ENCODE measurements around the gene BOD1. TPM values are rescaled to one million over a fixed set of nuclear protein-coding genes. Genes with fewer than 3 reads are reported as not detected.

The BOD1 gene
- total RNA-seq, 3 donors from 2014 or later, result 22.1 to 38.3 (median 25.9) TPM

DNA sequence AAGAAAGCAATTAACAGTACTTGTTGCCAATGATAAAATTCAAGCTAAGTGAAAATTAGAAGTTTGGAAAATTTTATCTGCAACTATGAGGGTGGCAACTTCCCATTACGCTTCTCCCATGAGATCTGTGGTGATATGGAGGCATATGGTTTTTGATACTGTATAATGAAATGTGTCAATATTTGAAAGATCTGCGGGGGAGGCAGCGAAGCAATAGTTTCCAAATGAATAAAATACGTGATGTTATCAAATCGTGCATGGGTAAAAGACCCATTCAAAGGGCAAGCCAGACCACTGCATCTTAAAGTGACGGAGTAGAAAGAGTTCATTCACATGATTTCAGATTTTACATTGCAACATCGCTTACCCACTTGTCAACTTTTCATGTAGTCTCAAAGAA lies 20.9 kb upstream of the BOD1 start:
- H3K4me3 ChIP-seq, result no peak overlapping the region
- H3K36me3 ChIP-seq (ENCODE audit: low read depth), result no peaks in the 10 kb centered on the region
- ATAC-seq (no peak), DNase-seq (no peak)
- H3K9me3 ChIP-seq, result no peaks in the 10 kb centered on the region
- no peaks in the 10 kb centered on the region for H3K4me1 ChIP-seq (ENCODE audit: low read depth)
- intact Hi-C loops (cut with DNase I, micrococcal nuclease), result no loop called here
- TF ChIP-seq CTCF (IDR thresholded peaks at IDR 0.05), result no peak

- no peak for TF ChIP-seq CTCF (IDR thresholded peaks at IDR 0.05)
- DNase-seq (no peak), ATAC-seq (no peak)
- Histone ChIP-seq H3K4me3 (no peak overlapping the region), H3K4me1 (ENCODE audit: low read depth) (no peaks in the 10 kb centered on the region), H3K36me3 (ENCODE audit: low read depth) (no peaks in the 10 kb centered on the region), H3K9me3 (no peaks in the 10 kb centered on the region)
- intact Hi-C loops (cut with DNase I, micrococcal nuclease), result no loop called here
Observed at GRCh38 chr5:173634465-173634983, 18.1 kb upstream of the BOD1 start.

DNA sequence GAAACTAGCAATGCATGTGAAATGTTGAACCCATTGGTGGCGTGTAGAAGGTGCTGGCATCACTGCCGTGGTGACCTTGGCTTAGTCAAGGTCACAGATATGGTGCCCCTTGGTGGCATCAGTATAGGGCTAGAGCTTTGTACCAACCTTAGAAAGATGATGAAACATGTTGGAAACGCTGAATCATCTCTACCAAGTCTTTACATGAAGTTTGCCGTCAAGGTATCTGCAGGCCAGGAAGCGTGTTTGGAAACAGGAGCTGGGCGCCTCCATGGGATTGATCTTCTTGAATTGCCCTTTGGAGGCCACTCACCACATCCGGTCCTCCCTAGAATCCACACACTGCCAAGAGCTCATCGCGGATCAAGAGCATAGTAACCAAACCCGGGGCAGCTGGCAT lies 16.9 kb upstream of the BOD1 start:
- Histone ChIP-seq H3K9me3 (no peaks in the 10 kb centered on the region), H3K4me3 (no peak overlapping the region), H3K36me3 (ENCODE audit: low read depth) (no peaks in the 10 kb centered on the region), H3K4me1 (ENCODE audit: low read depth) (no peaks in the 10 kb centered on the region)
- TF ChIP-seq CTCF (IDR thresholded peaks at IDR 0.05), result no peak
- intact Hi-C loops (cut with DNase I, micrococcal nuclease), result no loop called here
- ATAC-seq (no peak), DNase-seq (no peak)

DNA sequence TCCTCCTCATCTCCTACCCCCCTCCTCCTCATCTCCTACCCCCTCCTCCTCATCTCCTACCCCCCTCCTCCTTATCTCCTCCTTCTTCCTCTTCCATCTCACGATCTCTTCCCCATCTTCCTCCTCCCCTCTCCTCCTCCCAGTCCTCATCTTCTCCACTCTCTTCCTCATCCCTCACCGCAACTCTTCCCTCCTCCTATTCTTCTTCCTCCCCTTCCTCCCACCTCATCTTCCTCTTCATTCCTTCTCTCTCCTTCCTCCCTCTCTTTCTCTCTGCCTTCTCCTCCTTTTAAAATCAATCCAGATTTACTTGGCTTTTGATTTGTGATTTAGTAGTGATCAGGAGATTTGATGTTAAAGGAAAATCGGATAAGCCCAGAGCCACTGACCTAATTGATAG lies 15.0 kb upstream of the BOD1 start:
- Histone ChIP-seq H3K4me1 (ENCODE audit: low read depth) (no peaks in the 10 kb centered on the region), H3K9me3 (no peaks in the 10 kb centered on the region), H3K4me3 (no peak overlapping the region), H3K36me3 (ENCODE audit: low read depth) (no peaks in the 10 kb centered on the region)
- DNase-seq (no peak), ATAC-seq (no peak)
- intact Hi-C loops (cut with DNase I, micrococcal nuclease), result no loop called here
- no peak for TF ChIP-seq CTCF (IDR thresholded peaks at IDR 0.05)

GRCh38 chr5:173630724-173631365 lies 14.4 kb upstream of the BOD1 start:
- intact Hi-C loops (cut with DNase I, micrococcal nuclease), result no loop called here
- DNase-seq (no peak), ATAC-seq (no peak)
- Histone ChIP-seq H3K36me3 (ENCODE audit: low read depth) (no peaks in the 10 kb centered on the region), H3K4me3 (no peak overlapping the region), H3K4me1 (ENCODE audit: low read depth) (no peaks in the 10 kb centered on the region), H3K9me3 (no peaks in the 10 kb centered on the region)
- no peak for TF ChIP-seq CTCF (IDR thresholded peaks at IDR 0.05)

- intact Hi-C loops (cut with DNase I, micrococcal nuclease), result no loop called here
- Histone ChIP-seq H3K4me1 (ENCODE audit: low read depth) (no peaks in the 10 kb centered on the region), H3K4me3 (no peak overlapping the region), H3K36me3 (ENCODE audit: low read depth) (no peaks in the 10 kb centered on the region), H3K9me3 (no peaks in the 10 kb centered on the region)
- no peak for TF ChIP-seq CTCF (IDR thresholded peaks at IDR 0.05)
- peak; percentile 26 for ATAC-seq
- DNase-seq, result no peak
Observed at GRCh38 chr5:173629628-173630027, 13.2 kb upstream of the BOD1 start.

Measured in mucosa of descending colon (tissue), 3 donors.